CD4-positive, alpha-beta T cell treated with Interleukin-10 for 1 hour (primary cell): Measurements from ENCODE around the gene USP40.

Experiments
- DNase-seq: peaks from one replicate; pipeline ENCODE4 v3.0.0-alpha.2; 2020

USP40 gene

DNA sequence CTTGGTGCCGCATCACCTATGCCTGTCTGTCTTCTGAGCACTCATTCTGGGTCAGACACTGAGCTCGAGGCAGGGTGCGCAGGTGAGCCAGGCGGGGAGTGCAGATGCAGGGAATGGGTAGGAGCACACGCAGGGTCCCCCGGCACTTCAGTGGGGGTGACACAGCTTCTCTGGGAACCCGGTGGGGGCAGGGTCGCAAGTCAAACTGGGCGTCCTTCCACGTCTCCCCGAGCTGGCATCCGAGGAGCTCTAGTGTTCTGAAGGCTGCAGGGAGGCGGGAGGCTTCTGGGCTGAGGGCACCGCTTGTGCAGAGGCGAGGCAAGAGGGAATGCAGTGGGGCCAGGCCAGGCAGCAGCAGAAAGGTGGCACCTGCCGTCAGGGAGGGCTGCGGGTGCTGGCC lies 126.3 kb downstream of the USP40 start:
- DNase-seq, result no peak

DNA sequence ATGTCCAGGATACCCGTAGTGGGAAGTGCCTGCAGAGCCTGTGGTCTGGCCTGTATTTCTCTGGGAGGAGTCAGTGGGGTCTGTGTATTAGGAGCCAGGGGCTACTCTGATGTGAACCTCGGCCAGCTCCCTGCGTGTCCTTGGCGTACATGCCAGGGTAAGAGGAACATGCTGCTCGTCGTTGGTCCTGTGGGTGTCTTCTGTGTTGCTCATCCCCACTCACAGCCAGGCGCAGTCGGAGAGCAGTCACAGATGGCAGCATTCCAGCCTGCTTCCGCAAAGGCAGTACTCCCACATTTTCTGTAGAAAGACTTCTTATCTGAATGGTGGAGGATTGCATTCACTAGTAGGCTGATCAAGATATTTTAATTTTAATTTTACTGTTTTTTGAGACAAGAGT lies 127.4 kb downstream of the USP40 start:
- DNase-seq, result no peak

GRCh38 chr2:233438573-233439147 lies 127.9 kb downstream of the USP40 start:
- no peak for DNase-seq

- no peak for DNase-seq
Measured at GRCh38 chr2:233437439-233437955, 129.1 kb downstream of the USP40 start.

- DNase-seq, result no peak
Measured at GRCh38 chr2:233436691-233437438, 129.7 kb downstream of the USP40 start.

DNA sequence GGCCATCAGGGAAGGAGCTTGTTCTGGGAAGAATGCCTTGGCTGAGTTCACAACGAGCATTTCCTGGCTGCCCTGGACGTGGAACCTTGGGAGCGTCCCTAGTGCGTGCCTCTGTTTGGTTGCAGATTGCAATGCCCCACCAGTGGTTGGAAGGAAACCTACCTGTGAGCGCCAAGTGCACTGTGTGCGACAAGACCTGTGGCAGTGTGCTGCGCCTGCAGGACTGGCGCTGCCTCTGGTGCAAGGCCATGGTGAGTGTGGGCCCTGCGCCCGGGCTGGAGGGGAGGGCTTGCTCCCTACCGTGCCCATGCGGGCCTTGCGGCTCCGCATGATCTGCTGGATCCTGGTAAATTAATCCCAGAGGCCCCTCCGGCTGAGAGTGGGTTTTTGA lies 130.4 kb downstream of the USP40 start:
- no peak for DNase-seq

DNA sequence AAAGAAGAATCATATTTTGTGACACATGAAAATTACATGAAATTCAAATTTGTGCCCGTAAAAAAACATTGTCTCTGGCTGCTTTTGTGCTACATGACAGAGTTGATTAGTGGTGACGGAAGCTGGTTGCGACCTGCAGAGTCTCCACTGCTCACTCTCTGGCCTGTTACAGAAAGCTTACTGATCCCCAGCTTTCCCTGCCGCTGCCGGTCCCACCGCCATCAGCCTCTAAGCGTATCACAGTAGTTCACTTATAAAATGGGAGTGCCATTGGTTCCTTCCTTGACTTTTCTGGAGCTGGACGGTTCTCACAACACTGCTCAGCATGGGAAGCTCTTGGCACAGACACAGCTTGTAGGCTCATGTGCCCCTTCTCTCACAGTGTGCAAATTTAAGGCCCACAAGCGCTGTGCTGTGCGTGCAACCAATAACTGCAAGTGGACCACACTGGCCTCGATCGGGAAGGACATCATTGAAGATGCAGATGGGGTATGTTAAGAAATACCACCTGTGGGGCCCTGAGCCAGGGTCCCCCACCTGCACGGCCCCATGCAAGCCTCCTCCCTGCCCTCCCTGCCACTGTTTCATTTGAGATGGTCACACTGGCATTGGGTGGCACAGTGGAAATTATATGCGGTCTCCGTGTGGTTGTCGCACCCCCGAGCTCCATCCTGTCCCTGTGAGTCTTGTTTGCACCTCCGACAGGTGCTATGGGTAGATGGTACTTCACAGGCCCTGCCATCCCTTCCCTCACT lies 131.0 kb downstream of the USP40 start:
- no peak for DNase-seq

DNA sequence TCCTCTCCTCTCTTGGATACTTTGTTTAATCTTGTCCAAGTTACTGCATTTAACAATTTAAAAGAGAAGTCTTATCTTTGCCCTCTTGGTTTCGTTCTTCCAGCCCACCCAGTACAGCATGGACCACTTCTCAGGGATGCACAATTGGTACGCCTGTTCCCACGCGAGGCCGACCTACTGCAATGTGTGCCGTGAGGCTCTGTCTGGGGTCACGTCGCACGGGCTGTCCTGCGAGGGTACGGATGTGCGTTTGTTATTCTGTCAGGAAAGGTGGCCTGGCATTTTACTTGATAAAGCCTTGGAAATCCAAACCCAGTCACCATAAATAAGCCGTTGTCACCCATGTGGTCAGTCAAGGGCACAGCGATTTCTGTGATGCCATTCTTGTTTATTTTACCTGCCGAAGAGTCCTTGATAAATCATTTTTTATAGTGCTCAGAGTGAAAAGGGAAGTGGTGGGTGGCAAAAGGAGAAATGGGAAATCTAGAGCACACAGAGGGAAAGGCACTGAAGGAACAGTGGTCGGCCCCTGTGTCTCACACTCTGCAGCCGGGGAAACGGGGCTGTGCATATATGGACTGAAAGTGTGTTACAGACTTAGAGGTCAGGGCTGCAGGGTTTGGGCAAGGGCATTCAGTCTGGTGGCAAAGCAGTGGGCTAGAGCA lies 131.8 kb downstream of the USP40 start:
- no peak for DNase-seq

DNA sequence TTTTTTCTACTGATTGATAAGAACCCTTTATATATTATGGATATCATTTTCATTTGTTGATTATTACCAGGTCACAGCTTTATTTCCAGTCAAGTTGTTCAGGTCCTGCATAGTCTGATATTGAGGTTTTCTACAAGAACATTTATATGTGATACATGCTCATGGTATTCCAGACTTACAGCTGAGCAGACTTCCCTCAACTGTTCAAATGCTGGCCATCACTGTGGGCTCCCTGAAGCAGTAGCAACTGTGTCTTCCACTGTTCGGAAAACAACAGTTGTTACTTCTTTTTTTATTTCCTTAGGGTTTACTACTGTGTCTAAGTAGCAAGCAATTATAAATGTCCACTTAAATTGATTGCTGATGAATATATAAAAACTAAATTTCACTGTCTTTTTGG lies 132.8 kb downstream of the USP40 start:
- DNase-seq, result no peak

- no peak for DNase-seq
Measured at GRCh38 chr2:233433029-233433428, 133.6 kb downstream of the USP40 start.

DNA sequence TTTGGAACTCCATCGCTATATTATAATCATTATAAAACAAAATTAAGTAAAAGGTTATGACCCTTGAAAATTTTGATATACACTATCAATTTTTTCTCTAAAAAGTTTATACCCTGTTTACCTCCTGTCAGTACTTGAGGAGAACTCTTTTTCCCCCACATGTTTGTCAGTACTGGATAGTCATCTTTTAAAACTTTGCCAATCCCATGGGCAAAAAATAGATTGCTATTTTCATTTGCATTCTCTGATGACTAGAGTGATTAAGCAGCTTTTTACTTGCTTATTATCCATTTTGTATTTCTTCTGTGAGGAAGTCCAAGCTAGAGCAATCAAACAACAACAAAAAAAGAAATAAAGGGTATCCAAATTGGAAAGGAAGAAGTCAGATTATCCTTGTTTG lies 135.9 kb downstream of the USP40 start:
- DNase-seq, result no peak

GRCh38 chr2:233430081-233430480 lies 136.5 kb downstream of the USP40 start:
- DNase-seq, result no peak

DNA sequence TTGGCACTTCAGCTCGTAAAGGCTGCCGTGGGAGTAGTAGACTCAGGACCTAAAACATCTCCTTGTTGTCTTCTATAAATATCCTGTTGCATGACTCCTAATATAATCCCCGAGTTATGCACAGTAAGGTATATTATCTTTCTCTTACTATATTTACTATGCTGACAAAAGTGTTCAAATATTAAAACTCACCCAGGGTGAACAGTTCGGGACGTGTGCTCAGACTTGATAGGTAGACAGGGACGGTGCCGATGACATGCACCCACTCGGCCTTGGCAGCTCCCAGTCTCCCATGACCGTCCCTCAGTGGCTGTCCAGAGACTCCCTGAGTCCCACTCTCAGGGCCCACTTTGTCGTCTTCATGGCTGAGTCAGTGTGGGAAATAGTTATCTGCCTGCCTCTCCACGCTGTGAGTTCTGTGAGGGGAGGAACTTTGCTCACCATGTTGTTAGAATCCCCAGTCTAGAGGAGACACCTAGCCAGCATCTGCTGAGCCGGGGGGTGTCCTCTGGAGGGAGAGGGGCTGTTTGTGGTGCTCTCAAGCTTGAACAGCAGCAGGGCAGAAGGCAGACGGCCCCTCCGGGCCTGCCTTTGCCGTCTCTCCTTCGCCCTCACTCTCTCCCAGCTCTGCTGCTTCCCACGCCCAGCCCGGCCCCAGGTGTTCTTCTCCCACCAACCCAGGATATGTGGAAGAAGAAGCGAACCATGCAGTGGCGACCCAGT lies 137.2 kb downstream of the USP40 start:
- no peak for DNase-seq

- no peak for DNase-seq
Measured at GRCh38 chr2:233428438-233428837, 138.1 kb downstream of the USP40 start.

GRCh38 chr2:233428008-233428407 lies 138.6 kb downstream of the USP40 start:
- no peak for DNase-seq

DNA sequence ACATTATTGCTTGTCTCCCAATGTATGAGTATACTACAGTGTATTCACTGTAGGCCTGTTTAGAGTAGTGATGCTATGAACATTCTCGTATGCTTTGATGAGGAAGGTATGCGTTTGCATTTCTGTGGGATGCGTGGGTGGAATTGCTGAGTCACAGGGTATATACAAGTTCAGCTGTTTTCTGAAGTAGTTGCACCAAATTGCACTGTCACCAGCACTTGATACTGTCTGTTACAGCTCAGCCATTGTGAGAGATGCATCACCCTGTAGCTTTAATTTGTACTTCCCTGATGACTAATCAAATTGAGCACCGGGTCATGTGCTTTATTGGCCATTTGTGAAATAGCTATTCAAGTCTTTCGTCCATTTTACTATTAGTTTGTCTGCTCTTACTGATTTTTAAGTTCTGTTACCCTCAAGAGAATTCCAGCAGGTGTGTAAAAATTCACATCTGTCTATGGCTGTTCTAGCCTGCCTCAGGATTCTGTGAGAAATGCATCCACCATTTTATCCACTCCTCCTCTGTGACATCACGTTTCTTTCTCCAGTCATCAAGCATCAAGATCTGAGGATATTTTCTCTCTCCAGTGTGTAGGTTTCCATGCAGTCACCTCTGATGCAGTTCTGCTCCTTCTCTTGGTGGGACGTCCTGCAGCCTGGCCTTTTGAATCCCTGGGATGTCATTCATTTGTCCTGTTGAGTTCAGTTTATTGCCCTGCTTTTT lies 139.8 kb downstream of the USP40 start:
- no peak for DNase-seq
